ENCODE measurements around the gene NBEAL1. TPM values are rescaled to one million over a fixed set of nuclear protein-coding genes. Genes with fewer than 3 reads are reported as not detected.
"Not testable (repeated sequence)": the region's sequence is repeated elsewhere in the genome, so short reads cannot be mapped to it uniquely, and the experiment has no call there.

Gene NBEAL1
- total RNA-seq, 4 donors from 2014 or later: 33.3 to 51.6 (median 48.4) TPM

DNA sequence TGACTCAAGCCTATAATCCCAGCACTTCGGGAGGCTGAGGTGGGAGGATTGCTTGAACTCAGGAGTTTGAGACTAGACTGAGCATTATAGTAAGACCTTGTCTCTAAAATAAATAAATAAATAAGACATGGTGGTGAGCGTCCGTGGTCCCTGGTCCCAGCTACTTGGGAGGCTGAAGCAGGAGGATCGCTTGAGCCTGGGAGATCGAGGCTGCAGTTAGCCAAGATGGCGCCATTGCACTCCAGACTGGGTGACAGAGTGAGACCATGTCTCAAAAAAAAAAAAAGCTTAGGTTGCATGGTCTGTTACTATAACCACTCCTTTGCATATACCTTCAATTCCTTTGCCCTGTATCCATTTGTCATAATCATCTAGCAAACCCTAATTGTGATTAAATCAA, 227.8 kb downstream of the NBEAL1 start:
- DNase-seq (ENCODE audit: low spot score in 2 of 2): no peak
- no peak overlapping the region for H3K27ac ChIP-seq
- H3K27me3 ChIP-seq: no peaks in the 10 kb centered on the region
- peaks cover 0 to 44% (median 0%) of the 10 kb centered on the region in 3 donors for H3K36me3 ChIP-seq
- TF ChIP-seq EP300 (IDR thresholded peaks at IDR 0.05) (no peak), POLR2A (IDR thresholded peaks at IDR 0.05) (no peak)
- TF ChIP-seq, protein P1, sequence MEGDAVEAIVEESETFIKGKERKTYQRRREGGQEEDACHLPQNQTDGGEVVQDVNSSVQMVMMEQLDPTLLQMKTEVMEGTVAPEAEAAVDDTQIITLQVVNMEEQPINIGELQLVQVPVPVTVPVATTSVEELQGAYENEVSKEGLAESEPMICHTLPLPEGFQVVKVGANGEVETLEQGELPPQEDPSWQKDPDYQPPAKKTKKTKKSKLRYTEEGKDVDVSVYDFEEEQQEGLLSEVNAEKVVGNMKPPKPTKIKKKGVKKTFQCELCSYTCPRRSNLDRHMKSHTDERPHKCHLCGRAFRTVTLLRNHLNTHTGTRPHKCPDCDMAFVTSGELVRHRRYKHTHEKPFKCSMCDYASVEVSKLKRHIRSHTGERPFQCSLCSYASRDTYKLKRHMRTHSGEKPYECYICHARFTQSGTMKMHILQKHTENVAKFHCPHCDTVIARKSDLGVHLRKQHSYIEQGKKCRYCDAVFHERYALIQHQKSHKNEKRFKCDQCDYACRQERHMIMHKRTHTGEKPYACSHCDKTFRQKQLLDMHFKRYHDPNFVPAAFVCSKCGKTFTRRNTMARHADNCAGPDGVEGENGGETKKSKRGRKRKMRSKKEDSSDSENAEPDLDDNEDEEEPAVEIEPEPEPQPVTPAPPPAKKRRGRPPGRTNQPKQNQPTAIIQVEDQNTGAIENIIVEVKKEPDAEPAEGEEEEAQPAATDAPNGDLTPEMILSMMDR (IDR thresholded peaks at IDR 0.05): no peak
- peaks cover 0 to 33% (median 12%) of the 10 kb centered on the region in 4 donors for H3K4me1 ChIP-seq
- whole genome bisulfite sequencing, 2 donors: 94 to 99% methylated on average over 6 of the region's 6 CpGs
- H3K4me3 ChIP-seq: no peak overlapping the region
- no peaks in the 10 kb centered on the region for H3K9me3 ChIP-seq

DNA sequence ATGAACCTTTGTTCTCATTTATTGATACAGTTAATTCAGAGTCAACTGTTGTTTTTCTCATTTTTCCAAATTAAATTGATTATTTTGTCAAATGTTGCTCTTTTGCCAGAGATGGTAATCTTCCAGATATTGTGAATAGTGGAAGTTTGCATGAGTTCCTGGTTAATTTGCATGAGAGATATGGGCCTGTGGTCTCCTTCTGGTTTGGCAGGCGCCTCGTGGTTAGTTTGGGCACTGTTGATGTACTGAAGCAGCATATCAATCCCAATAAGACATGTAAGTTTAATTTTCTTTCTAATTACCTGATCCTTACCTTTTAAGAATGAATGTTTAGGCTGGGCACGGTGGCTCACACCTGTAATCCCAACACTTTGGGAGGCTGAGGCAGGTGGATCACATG, 232.0 kb downstream of the NBEAL1 start:
- no peak for TF ChIP-seq EP300 (IDR thresholded peaks at IDR 0.05)
- TF ChIP-seq, protein P1 (IDR thresholded peaks at IDR 0.05): no peak
- TF ChIP-seq POLR2A (IDR thresholded peaks at IDR 0.05): no peak
- H3K4me1 ChIP-seq: peaks cover 0 to 8% (median 0%) of the 10 kb centered on the region in 4 donors
- 95 to 96% methylated on average over 3 of the region's 3 CpGs for WGBS, 2 donors
- no peak for DNase-seq (ENCODE audit: low spot score in 2 of 2)
- no peaks in the 10 kb centered on the region for H3K27me3 ChIP-seq
- no peak overlapping the region for H3K27ac ChIP-seq
- no peaks in the 10 kb centered on the region for H3K9me3 ChIP-seq
- peaks cover 0 to 71% (median 0%) of the 10 kb centered on the region in 3 donors for H3K36me3 ChIP-seq
- no peak overlapping the region for H3K4me3 ChIP-seq

DNA sequence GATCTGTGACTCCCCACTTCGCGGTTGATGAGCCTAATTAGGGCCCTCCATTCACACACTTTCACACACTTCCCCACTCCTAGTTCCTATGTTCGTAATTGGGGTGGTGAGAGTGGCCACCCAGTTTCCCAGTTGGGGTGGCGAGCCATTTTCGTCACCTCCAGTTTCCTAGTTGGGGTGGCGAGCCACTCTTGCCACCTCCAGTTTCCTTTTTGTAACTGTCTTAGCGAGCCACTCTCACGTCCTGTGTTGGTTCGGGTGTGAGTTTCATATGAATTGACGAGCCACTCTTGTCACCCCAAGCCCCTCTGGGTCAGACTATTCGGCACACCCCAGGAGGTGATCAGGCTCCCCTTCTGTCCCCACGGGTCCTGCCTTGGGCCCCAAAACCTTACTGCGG, 238.1 kb downstream of the NBEAL1 start:
- TF ChIP-seq, protein P1 (IDR thresholded peaks at IDR 0.05): no peak
- TF ChIP-seq EP300 (IDR thresholded peaks at IDR 0.05) (no peak), POLR2A (IDR thresholded peaks at IDR 0.05) (no peak)
- DNase-seq (ENCODE audit: low spot score in 2 of 2): no peak
- no peak overlapping the region for H3K4me3 ChIP-seq
- H3K9me3 ChIP-seq: peaks cover 0 to 3% (median 0%) of the 10 kb centered on the region in 4 donors
- H3K4me1 ChIP-seq: no peaks in the 10 kb centered on the region
- no peak overlapping the region for H3K27ac ChIP-seq
- 95% methylated on average over 13 of the region's 13 CpGs for WGBS, 2 donors
- H3K36me3 ChIP-seq: peaks cover 0 to 74% (median 11%) of the 10 kb centered on the region in 3 donors
- H3K27me3 ChIP-seq: no peaks in the 10 kb centered on the region

DNA sequence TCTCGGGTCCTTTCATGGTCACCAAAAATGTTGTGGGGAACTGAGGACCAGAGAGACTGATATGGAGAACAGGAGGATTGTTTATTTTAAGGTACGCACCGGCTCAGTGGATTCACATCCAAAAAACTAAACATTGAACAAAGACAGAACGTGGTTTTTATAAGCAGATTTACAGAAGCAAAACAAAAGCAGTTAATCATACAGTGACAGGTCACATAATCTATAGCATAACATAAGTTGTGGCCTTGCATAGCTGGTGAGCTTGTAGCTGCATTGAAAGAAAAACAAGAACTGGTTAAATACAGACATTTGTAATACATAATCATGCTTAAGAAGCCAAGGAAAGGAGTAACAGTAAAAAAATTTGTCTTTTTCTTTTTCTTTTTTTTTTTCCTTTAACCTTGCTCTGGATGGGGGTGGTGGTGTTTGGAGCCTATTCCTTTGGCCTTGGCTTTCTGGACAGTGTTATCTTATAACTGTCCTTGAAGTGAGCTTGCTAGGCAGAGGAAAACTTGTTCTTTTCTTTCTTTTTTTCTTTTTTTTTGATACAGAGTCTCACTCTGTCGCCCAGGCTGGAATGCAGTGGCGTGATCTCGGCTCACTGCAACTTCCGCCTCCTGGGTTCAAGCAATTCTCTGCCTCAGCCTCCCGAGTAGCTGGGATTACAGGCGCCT, 238.9 kb downstream of the NBEAL1 start:
- not testable (repeated sequence) for H3K27ac ChIP-seq; H3K27me3 ChIP-seq; H3K4me3 ChIP-seq; DNase-seq (ENCODE audit: low spot score in 2 of 2); H3K9me3 ChIP-seq; H3K4me1 ChIP-seq
- 86 to 89% methylated on average over 10 of the region's 10 CpGs for WGBS, 2 donors
- peaks cover 0 to 74% (median 11%) of the 10 kb centered on the region in 3 donors for H3K36me3 ChIP-seq

DNA sequence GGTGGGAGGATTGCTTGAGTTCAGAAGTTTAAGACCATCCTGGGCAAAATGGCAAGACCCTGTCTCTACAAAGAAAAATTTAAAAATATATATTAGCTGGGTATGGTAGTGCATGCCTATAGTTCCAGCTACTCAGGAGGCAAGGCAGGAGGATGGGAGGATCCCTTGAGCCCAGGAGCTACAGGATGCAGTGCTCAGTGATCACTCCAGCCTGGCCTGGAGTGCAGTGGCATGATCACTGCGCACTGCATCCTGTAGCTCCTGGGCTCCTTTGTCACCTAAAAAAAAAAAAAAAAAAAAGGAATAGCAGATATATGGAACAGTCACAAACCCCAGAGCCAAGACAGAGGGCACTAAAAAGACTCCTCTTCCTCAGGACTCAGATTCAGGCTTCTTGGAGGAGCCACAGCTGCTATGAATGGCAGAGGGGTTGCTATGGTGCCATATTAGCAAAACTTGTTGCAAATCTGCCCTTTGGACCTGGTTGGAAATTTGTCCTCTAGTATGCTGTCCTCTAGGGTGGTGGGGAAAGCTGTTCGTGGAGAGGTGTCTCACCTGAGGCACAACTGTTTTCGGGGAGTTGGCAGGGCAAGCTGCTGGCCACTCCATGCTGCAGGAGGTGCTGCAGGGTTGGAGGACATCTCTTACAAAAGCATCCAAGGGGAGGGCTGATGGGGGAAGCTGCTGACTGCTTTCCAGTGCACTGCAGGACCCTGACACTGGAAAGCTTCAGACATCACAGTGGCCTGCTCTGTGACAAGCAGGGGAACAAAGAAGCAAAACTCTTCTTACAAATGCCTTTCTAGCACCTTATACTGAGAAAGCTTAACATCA, 246.9 kb downstream of the NBEAL1 start:
- H3K27me3 ChIP-seq: no peaks in the 10 kb centered on the region
- no peak overlapping the region for H3K4me3 ChIP-seq
- H3K9me3 ChIP-seq: no peaks in the 10 kb centered on the region
- H3K4me1 ChIP-seq: no peaks in the 10 kb centered on the region
- DNase-seq (ENCODE audit: low spot score in 2 of 2): no peak
- peaks cover 0 to 85% (median 7%) of the 10 kb centered on the region in 3 donors for H3K36me3 ChIP-seq
- no peak for TF ChIP-seq EP300 (IDR thresholded peaks at IDR 0.05)
- no peak for TF ChIP-seq POLR2A (IDR thresholded peaks at IDR 0.05)
- TF ChIP-seq, protein P1 (IDR thresholded peaks at IDR 0.05): no peak
- no peak overlapping the region for H3K27ac ChIP-seq
- 96 to 100% methylated on average over 3 of the region's 3 CpGs for WGBS, 2 donors

Small RNA genes lying within 50 kb of the gene (small RNA-seq; reads per million reads assigned to genes)
- gene AC010900.2: not detected
- gene RF00408: not detected
- not detected for gene RN7SL670P

Other genes with a start within 250 kb of the NBEAL1 start
- gene ICA1L, start 143.1 kb upstream of the NBEAL1 start, total RNA-seq: 10 to 100 TPM; 12.3 to 70.2 (median 32.7) TPM
- 10 to 100 TPM in 3 of 4 donors, 1 to 10 TPM in 1; 9.8 to 18.3 (median 12.4) TPM for gene WDR12, start 103.2 kb upstream of the NBEAL1 start, total RNA-seq
- gene CARF, start 102.6 kb upstream of the NBEAL1 start, total RNA-seq: 10 to 100 TPM; 14.4 to 32.6 (median 19.7) TPM
- 10 to 100 TPM; 24.3 to 45.6 (median 31.5) TPM for gene CYP20A1, start 224.1 kb downstream of the NBEAL1 start, total RNA-seq

Data from tibial nerve (tissue), 4 donors.